Inflammatory macrophage treated with lipopolysaccharide for 4 hours (primary cell): ENCODE results near the gene MCOLN2.
"Not testable (repeated sequence)": the region's sequence is repeated elsewhere in the genome, so short reads cannot be mapped to it uniquely, and the experiment has no call there.

Experiments used
- DNase-seq: peaks from one replicate; pipeline ENCODE4 v3.0.0-alpha.2; 2020

Gene MCOLN2

DNA sequence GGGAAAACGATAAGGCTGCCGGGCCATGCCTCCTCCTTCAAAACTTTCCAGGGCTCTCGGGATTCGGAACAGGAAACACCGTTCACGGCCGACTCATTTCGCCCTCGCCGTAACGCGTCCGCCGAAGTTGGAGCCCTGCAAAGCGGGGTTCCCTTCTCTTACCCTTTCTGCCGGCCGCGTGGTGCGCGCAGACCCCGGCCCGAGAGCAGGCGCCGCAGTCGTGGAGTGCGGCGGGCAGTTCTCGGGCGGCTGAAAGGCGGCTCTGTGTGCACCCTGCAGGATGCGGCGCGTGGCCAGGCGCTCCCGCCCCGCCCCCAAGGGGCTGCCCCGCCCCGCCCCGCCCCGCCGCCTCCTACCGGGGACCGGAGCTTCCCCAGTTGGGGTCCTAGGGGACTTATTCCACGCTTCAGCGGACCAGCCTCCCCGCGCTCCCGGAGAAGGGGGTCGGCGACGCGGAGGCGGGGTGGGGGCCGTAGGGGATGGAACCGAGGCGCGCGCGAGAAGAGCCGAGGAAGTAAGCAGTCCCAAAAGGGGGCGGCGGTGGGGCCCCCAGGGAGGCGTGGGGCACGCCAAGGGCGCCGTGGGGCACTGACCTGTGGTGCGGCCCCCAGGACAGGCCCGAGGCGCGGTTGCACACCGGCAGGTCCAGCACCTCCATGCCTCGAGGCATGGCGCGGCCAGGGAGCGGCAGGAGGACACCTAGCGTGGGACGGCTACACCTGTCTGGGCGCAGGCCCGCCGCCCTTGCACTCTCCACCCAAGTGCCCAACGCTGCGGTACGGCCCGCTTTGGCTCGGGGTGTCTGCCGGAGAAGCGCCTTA, at the start of gene MCOLN2:
Gene MCOLN2, minus strand, starts transcription at position 268 of the 821 bp plus-strand sequence. Its CDS starts 241 bp downstream, at position 27.
- DNase-seq, result peak; percentile 54

GRCh38 chr1:85042413-85042812, 45.5 kb upstream of the MCOLN2 start:
- no peak for DNase-seq

DNA sequence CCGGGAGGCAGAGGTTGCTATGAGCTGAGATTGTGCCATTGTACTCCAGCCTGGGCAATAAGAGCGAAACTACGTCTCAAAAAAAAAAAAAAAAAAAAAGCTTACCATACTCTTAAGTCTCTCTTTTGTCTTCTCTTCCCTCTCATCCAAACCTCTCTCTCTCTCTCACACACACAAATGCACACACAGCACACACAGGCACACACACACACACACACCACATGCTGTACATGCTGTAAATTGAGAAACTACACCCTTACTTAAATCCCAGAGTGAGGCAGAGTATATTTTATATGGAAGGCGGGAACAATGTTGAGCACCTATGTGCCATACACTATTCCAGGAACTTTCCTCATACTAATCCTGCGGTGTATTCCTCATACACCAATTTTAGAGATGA, 44.9 kb upstream of the MCOLN2 start:
- DNase-seq, result no peak

DNA sequence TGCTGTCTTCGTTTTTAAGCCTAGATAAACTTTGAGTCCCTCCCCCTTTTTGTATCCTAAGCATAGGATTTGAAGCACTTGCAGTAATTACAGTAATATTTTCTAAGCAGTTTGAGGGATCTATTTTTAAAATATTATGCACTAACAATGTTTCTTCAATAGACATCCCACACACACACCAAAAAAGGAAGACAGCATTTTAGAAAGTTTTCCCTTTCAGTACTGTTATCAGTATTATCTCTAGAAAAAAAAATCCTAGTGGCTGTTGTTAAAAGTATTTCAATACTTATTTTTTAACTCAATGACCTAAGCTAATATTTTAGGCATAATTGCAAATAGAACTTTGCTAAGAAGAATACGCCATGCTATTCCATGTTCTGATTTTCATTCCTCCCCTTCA, 36.3 kb upstream of the MCOLN2 start:
- DNase-seq, result no peak

DNA sequence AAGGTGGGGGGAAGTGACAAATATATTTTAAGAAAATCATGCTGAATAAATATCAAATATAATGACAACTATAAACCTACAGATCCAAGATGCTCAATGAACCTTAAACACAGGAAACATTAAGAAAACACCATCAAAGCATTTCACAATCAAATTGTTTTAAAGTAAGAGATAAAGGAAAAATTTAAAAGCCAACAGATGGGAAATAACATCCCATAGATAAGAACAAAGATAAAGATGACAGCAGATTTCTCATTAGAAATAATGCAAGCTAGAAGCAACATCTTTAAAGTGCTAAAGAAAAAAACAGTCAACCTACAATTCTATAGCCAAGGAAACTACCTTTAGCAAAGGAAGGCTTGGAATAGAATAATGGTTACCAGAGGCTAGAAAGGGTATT, 33.6 kb upstream of the MCOLN2 start:
- no peak for DNase-seq

- DNase-seq, result no peak
Measured at GRCh38 chr1:85028151-85028550, 31.2 kb upstream of the MCOLN2 start.

DNA sequence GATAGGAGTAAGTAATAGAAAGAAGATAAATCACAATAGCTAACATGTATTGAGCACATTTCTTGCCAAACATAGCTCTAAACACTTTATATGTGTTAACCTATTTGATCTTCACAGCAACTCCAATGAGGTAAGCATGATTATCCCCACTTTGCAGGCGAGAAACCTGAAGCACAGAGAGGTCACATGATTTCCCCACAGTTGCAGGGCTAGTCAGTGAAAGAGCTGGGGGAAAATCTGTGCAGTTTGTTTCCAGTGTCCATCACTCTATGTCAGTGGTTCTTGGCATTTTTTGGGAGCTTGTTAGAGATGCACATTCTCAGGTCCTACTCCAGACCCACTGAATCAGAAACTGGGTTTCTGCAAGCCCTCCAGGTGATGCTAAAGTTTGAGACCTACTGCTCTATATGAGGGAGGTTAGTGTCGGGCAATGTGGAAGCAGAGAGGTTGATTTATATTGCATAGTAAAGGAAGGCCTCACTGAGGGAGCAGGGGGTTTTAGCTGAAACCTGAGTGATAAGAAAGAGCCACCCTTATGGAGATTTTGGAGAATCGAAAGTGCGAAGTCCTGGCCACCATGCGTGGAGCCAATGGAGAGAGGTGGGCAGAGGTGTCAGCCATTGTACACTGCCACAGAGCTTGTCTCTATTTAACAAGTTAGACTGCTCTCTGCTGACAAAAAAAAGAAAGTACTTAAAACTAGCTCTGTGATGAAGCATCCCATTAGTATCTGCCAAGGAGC, 30.5 kb upstream of the MCOLN2 start:
- DNase-seq, result peak; percentile 39

DNA sequence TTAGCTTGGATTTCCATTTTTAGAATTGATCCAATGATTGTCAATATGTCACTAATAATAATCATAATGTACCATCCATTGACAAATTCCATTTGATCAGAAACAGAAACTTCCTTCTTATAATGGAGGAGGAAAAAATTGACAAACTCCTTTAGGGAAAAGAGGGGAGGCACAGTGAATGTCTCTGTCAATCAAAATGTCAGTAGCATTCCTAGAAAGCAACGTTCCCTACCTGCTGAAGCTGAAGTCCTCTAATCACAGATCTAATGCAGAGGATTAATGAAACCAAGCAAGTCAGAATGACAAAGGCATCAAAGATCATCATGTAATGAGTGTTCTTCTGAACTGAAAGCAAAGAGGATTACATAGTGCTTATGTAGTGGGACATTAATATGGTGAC, 29.0 kb upstream of the MCOLN2 start:
- no peak for DNase-seq

DNA sequence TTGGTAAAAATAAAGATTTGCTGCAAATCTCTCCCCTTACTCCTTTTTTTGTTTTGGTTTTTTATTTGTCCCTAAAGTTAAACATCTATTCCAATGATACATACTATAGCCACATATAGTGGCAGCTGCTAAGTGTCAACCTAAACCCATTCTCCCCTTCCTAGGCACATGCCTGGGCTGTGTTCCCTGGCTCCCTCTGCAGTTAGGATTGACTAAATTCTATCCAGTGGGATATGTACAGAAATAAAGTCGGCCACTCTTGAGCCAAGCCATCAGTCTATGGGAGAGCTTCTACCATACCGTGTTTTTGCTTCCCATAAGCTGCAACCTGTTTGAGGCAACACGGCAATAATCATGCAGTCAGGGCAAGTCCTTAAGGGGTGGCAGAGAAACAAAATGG, 27.8 kb upstream of the MCOLN2 start:
- peak; percentile 3 for DNase-seq

- DNase-seq, result no peak
Measured at GRCh38 chr1:85022700-85023099, 25.8 kb upstream of the MCOLN2 start.

- DNase-seq, result no peak
Measured at GRCh38 chr1:85019994-85020393, 23.1 kb upstream of the MCOLN2 start.

DNA sequence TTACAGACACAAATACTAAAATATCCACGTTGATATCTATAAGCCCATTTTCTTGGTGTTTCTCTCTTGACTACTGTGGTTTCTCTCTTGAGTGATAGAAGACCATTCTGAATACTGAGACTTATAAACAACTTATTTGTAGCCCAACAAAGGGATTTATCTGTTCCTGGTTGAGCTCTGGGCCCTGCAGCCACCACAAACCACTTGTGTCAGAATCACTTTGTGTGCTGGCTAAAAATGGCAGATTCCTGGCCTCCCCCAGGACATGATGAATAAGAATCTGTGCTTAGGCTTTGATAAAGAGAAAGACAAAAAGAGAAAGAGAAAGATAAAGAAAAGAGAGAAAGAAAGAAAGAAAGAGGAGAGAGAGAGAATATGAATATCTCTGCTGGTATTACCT, 18.9 kb upstream of the MCOLN2 start:
- no peak for DNase-seq

- DNase-seq, result not testable (repeated sequence)
Measured at GRCh38 chr1:85005641-85006040, 8.7 kb upstream of the MCOLN2 start.

GRCh38 chr1:85001742-85002141, 4.8 kb upstream of the MCOLN2 start:
- DNase-seq, result no peak

DNA sequence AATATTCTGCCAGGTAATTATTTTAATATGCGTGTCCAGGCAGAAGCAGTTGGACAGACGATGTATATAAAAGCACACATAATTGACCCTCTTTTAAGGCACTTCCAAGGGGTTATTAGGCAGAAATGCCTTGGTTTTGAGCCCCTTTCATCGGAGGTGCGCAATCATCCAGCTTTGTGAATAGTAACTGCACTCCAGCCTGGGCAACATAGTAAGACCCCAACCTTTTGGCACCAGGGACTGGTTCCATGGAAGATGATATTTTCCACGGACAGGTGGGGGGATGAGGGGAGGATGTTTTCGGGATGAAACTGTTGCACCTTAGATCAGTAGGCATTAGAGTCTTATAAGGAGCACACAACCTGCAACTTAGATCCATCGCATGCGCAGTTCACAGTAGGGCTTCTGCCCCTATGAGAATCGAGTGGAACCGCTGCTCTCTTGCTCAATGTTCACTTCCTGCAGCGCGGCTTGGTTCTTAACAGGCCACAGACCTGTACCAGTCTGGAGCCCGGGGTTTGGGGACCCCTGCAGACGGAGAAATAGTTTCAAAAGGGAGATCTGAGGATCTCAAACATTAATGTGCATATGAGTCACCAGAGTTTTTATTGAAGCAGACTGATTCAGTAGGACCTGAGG, 1.8 kb upstream of the MCOLN2 start:
- DNase-seq, result peak; percentile 50

GRCh38 chr1:84997667-84998600, 1.0 kb upstream of the MCOLN2 start:
- peak; percentile 43 for DNase-seq

DNA sequence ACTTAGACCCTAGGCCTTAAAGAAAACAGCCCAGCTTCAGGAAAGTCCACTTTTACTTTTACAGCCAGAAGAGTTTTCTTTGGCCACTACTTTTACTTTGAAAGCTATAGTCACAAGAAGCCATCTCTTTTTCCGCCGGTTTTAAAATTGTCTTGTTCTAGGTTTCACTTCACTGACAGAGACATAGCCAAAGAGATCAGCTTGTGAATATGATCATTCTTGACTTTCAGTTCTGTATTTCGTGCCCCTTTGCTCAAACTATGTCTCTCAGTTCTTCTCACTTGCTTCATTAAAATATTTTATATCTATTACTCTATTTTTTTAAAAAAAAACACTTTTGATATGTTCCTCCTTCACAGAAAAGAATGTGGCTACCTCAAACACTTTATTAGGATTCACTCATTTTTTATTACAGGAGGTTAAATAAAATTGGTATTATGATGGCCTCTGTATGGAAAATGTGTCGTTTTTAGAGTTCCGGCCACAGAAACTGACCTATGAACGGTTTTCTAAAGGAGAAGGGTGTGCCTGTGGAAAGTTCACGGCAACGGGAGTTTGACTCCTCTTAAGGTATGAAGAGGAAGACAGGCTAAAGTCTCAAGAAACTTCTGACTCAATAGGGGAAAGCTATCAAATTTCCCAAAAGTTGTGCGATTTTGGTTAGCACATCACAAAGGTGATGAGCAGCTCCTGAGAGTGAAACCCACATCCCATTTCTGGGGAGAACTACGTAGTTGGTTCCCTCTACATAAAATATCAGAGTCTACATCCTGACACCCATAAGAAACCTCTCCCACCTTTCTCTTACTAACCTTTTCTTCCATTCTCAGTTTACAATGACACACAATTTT, 1.2 kb downstream of the MCOLN2 start:
- DNase-seq, result peak; percentile 77

GRCh38 chr1:84991097-84991920, 5.6 kb downstream of the MCOLN2 start:
- DNase-seq, result peak; percentile 89

DNA sequence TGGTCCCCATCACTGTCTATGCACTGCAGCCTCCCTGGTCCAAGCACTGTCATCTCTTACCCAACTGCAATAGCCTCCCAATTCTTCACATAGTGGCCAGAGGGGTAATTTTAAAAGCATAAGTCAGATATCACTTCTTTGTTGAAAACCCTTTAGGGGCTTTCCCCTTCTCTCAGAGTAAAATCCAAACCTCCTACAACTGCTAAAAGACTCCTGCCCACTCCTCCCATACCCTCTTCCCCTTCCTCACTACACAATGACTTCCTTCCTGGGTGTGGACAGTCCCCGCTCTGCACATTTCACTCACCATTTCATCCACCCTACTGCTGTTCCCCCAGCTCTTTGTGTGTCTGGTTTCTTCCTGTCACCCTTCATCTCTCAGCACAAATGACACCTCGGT, 8.3 kb downstream of the MCOLN2 start:
- peak; percentile 90 for DNase-seq

DNA sequence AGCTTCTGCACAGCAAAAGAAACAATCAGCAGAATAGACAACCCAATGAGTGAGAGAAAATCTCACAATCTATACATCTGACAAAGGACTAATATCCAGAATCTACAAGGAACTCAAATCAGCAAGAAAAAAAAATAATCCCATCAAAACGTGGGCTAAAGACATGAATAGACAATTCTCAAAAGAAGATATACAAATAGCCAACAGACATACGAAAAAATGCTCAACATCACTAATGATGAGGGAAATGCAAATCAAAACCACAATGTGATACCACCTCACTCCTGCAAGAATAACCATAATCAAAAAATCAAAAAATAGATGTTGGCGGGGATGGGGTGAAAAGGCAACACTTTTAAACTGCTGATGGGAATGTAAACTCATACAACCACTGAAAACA, 10.4 kb downstream of the MCOLN2 start:
- not testable (repeated sequence) for DNase-seq

- no peak for DNase-seq
Measured at GRCh38 chr1:84985365-84985764, 11.5 kb downstream of the MCOLN2 start.
